Activated naive CD4-positive, alpha-beta T cell treated with anti-CD3 and anti-CD28 coated beads, Interleukin-2, amount 50 U/mL, for 72 hours (primary cell): Measurements from ENCODE around the gene ALDH3A2. TPM values are rescaled to one million over a fixed set of nuclear protein-coding genes. Genes with fewer than 3 reads are reported as not detected.

Source experiments
- ATAC-seq, 2 donors: fragments of 150-1000 bp; cut with Tn5 transposase; 2 replicates each; pipeline ENCODE4 v1.10.0; 2021; ENCODE audit warnings: mild to moderate bottlenecking in 2 of 2, moderate library complexity in 2 of 2
- DNase-seq, 2 donors: peaks; one replicate each; pipeline ENCODE4 v3.0.0; 2021 to 2022; ENCODE audit warnings: low spot score in 2 of 2
- H3K27ac Mint-ChIP-seq, 2 donors: one replicate each; pipeline ENCODE4 v1.8.0; 2022; ENCODE audit warnings: mild to moderate bottlenecking in 2 of 2, mixed read lengths in 2 of 2
- H3K36me3 Mint-ChIP-seq, 2 donors: one replicate each; pipeline ENCODE4 v1.8.0; 2022; ENCODE audit warnings: mixed read lengths in 2 of 2
- H3K9me3 Mint-ChIP-seq, 2 donors: one replicate each; pipeline ENCODE4 v1.8.0; 2022; ENCODE audit warnings: mixed read lengths in 2 of 2
- total RNA-seq, 2 donors: library from RNA; stranded (reverse); gene quantifications; one replicate each; pipeline ENCODE4 v1.2.3, GENCODE V29; 2022

Gene ALDH3A2
- total RNA-seq = 10 to 100 TPM; 19.4 to 35.8 TPM

DNA sequence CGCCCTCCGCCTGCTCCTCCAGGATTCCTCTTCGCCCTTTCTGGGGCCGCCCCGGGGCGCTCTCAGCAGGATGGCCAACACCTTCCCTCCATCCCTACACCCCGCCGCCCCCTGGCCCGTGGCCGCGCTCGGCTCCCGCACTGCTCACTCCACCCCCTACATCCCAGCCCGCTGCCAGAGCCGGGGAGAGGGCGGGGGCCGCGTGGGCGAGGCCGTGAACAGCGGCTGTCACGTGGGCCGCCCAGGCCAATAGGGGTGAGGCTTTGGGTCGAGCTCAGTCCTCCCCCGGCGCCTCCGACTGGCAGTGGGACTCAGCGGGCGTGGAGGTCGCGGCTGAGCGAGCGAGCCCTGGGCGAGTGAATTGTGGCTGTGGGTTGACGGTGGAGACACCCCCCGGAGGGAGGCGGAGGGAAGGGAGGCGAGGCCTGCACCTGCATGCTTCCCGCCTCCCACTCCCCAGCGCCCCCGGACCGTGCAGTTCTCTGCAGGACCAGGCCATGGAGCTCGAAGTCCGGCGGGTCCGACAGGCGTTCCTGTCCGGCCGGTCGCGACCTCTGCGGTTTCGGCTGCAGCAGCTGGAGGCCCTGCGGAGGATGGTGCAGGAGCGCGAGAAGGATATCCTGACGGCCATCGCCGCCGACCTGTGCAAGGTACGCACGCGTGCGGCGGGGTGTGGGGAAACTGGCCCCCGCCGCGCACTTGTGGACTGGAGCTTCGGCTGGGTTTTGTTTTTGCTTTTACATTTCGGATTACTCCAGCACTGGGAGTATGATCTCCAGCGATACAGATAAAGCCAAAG is at the start of gene ALDH3A2:
Gene ALDH3A2 (plus strand): TSS at position 277 of the 799 bp plus-strand sequence. CDS start 221 bp downstream, at position 498.
- peak; percentile 95 for DNase-seq
- Mint-ChIP-seq H3K27ac (peak within 1 kb of the TSS; percentile 90 to 93), H3K9me3 (no peaks in the 10 kb centered on the region), H3K36me3 (peaks cover 7 to 12% of the 10 kb centered on the region in 2 donors)
- peak; percentile 96 for ATAC-seq

DNA sequence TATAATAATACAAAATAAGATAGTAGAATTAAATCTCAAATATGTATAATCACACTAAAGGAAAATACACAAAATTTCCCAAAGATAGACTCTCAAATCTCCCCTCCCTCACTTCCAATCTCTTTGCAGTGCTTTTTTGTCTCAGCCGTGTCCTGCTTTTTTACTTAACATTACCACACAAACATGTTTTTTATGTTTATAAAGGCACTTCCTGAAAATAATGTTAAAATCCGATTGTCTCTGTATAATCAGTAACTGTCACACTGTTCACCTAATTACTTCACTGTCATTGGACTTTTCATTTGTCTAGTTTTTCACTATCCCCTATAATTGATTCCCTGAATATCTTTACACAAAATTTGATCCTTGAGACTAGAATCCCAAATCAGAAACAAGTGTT is 38.2 kb upstream of the ALDH3A2 start:
- Mint-ChIP-seq H3K27ac (no peak overlapping the region), H3K9me3 (no peaks in the 10 kb centered on the region), H3K36me3 (no peaks in the 10 kb centered on the region)
- DNase-seq (no peak), ATAC-seq (no peak)

- DNase-seq (no peak), ATAC-seq (no peak)
- Mint-ChIP-seq H3K27ac (no peak overlapping the region), H3K9me3 (no peaks in the 10 kb centered on the region), H3K36me3 (no peaks in the 10 kb centered on the region)
Observed at GRCh38 chr17:19610879-19611278, 37.7 kb upstream of the ALDH3A2 start.

GRCh38 chr17:19613979-19614378 is 34.6 kb upstream of the ALDH3A2 start:
- Mint-ChIP-seq H3K36me3 (peaks cover 12 to 17% of the 10 kb centered on the region in 2 donors), H3K9me3 (peaks cover 14 to 18% of the 10 kb centered on the region in 2 donors), H3K27ac (no peak overlapping the region)
- no peak for DNase-seq
- ATAC-seq = no peak

DNA sequence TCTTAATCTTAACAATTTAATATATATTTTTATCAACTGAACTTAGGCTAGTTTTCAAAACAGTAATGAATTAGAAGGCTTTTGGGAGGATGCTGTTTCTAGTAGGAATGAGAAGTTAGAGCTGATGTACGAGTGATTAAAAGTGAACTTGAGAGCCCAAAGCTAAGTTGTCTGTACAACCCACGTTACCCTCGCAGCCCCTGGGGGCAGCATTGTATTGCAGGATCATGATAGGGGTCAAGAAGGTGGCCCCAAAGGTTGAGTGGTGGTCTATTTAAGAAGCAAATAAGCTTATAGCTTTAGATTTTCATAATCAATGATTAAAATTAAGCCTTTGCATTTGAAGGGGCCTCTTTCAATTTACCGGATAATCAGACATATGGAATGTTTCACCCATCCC is 33.7 kb upstream of the ALDH3A2 start:
- Mint-ChIP-seq H3K9me3 (peaks cover 24 to 27% of the 10 kb centered on the region in 2 donors), H3K27ac (no peak overlapping the region), H3K36me3 (peaks cover 21 to 26% of the 10 kb centered on the region in 2 donors)
- no peak for ATAC-seq
- no peak for DNase-seq

DNA sequence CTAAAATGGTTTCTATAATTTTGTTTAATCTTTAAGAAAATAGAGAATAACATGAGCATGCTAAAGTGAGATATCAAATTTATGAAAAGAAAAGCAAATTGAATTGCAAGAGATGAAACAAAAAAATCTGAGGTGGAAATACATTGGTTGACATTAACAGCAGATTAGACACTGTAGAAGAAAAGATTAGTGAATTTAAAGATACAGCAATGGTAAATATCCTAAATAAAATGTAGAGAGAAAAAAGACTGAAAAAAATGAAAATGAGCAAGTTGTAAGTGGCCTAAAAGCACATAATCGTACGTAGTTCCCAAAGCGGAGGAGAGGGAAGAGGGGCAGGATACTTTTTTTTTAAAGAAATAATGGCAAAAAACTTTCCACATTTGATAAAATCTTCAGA is 30.5 kb upstream of the ALDH3A2 start:
- ATAC-seq (no peak), DNase-seq (no peak)
- no peak overlapping the region for H3K27ac Mint-ChIP-seq
- peaks cover 28 to 30% of the 10 kb centered on the region in 2 donors for H3K36me3 Mint-ChIP-seq
- H3K9me3 Mint-ChIP-seq = peaks cover 25 to 29% of the 10 kb centered on the region in 2 donors

GRCh38 chr17:19619705-19620325 is 28.7 kb upstream of the ALDH3A2 start:
- no peak for DNase-seq
- peaks cover 25 to 29% of the 10 kb centered on the region in 2 donors for H3K9me3 Mint-ChIP-seq

GRCh38 chr17:19621697-19622096 is 26.9 kb upstream of the ALDH3A2 start:
- ATAC-seq = no peak
- Mint-ChIP-seq H3K36me3 (peaks cover 27 to 33% of the 10 kb centered on the region in 2 donors), H3K27ac (no peak overlapping the region), H3K9me3 (peaks cover 25 to 29% of the 10 kb centered on the region in 2 donors)
- DNase-seq = no peak

More at GRCh38 chr17:19619705-19620325, 28.7 kb upstream of the ALDH3A2 start:
- Mint-ChIP-seq H3K27ac (no peak overlapping the region), H3K36me3 (peaks cover 28 to 33% of the 10 kb centered on the region in 2 donors)
- ATAC-seq = no peak

DNA sequence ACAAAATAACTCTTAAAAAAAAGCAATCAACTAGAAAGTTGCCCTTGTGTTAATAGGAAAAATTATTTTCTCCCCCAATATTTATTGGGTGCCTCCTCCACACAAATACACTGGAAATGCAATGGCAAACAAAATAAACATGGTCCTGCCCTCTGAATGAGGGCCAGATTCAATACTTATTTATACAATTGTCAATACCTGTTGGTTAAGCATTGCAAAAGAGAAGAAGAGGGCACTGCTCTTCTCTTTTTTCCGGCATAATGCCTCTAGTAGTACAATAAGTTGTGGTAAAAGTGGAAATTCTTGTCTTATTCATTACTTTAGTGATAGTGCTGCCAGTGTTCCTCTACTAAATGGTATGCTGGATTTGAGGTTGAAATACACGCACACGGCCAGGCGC is 22.5 kb upstream of the ALDH3A2 start:
- Mint-ChIP-seq H3K9me3 (no peaks in the 10 kb centered on the region), H3K36me3 (peaks cover 0 to 9% of the 10 kb centered on the region in 2 donors), H3K27ac (no peak overlapping the region)
- DNase-seq = no peak
- ATAC-seq = no peak

GRCh38 chr17:19629449-19629848 is 19.1 kb upstream of the ALDH3A2 start:
- DNase-seq = no peak
- Mint-ChIP-seq H3K27ac (no peak overlapping the region), H3K36me3 (no peaks in the 10 kb centered on the region), H3K9me3 (no peaks in the 10 kb centered on the region)
- no peak for ATAC-seq

- no peaks in the 10 kb centered on the region for H3K36me3 Mint-ChIP-seq
- ATAC-seq (no peak), DNase-seq (no peak)
- H3K9me3 Mint-ChIP-seq = no peaks in the 10 kb centered on the region
- H3K27ac Mint-ChIP-seq = no peak overlapping the region
Observed at GRCh38 chr17:19630035-19630434, 18.5 kb upstream of the ALDH3A2 start.

DNA sequence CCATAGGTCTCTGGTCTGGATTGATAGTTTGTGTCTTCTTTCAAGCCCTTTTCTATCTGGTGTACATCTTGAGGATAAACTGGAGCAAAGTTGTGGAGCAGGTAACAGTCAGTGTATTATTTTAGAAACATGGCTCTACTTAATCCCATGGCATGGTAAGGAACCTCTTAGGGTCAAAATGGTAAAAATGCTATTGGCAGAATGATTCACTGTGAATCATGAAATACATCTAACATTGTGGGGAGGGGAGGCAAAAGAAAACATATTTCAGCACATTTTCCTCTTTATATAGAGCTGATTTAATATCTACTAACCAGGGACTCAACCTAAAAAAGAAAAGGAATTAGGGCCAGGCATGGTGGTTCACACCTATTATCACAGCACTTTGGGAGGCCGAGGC is 17.9 kb upstream of the ALDH3A2 start:
- Mint-ChIP-seq H3K27ac (no peak overlapping the region), H3K36me3 (no peaks in the 10 kb centered on the region), H3K9me3 (no peaks in the 10 kb centered on the region)
- DNase-seq (no peak), ATAC-seq (no peak)

DNA sequence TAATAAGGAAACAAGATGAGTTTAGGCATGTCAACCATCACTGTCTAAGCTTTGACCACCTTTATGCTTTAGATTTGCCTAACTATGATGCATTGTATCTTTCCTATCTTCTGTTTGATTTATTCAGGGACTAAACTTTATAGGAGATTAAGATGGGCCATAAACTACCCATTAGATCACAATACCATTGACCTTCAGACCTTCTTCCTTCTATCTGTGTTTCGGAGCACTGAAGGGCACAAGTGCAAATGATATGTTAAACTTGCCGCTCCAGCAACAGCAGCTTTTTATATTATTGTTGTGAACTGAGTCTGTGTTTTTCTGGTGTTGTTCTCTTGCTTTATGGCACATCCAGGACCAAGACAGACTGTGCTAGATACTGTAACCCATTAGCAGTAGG is 16.6 kb upstream of the ALDH3A2 start:
- H3K36me3 Mint-ChIP-seq = no peaks in the 10 kb centered on the region
- DNase-seq (no peak), ATAC-seq (no peak)
- H3K9me3 Mint-ChIP-seq = no peaks in the 10 kb centered on the region
- no peak overlapping the region for H3K27ac Mint-ChIP-seq

GRCh38 chr17:19641687-19642372 is 6.7 kb upstream of the ALDH3A2 start:
- DNase-seq (no peak), ATAC-seq (no peak)
- H3K36me3 Mint-ChIP-seq = peaks cover 0 to 4% of the 10 kb centered on the region in 2 donors
- H3K9me3 Mint-ChIP-seq = no peaks in the 10 kb centered on the region
- H3K27ac Mint-ChIP-seq = no peak overlapping the region

GRCh38 chr17:19642373-19642893 is 6.1 kb upstream of the ALDH3A2 start:
- Mint-ChIP-seq H3K27ac (no peak overlapping the region), H3K36me3 (peaks cover 0 to 4% of the 10 kb centered on the region in 2 donors), H3K9me3 (no peaks in the 10 kb centered on the region)
- ATAC-seq (no peak), DNase-seq (no peak)

- no peak for DNase-seq
- no peak for ATAC-seq
- Mint-ChIP-seq H3K9me3 (no peaks in the 10 kb centered on the region), H3K36me3 (peaks cover 0 to 7% of the 10 kb centered on the region in 2 donors), H3K27ac (no peak overlapping the region)
Observed at GRCh38 chr17:19644493-19645210, 3.9 kb upstream of the ALDH3A2 start.
